ENCODE measurements around the gene SLC43A3. TPM values are rescaled to one million over a fixed set of nuclear protein-coding genes. Genes with fewer than 3 reads are reported as not detected.

The SLC43A3 gene
- total RNA-seq, 1 donor from 2014 or later = 117 TPM

GRCh38 chr11:57458410-57459163 is 31.7 kb upstream of the SLC43A3 start:
- TF ChIP-seq, protein P1, sequence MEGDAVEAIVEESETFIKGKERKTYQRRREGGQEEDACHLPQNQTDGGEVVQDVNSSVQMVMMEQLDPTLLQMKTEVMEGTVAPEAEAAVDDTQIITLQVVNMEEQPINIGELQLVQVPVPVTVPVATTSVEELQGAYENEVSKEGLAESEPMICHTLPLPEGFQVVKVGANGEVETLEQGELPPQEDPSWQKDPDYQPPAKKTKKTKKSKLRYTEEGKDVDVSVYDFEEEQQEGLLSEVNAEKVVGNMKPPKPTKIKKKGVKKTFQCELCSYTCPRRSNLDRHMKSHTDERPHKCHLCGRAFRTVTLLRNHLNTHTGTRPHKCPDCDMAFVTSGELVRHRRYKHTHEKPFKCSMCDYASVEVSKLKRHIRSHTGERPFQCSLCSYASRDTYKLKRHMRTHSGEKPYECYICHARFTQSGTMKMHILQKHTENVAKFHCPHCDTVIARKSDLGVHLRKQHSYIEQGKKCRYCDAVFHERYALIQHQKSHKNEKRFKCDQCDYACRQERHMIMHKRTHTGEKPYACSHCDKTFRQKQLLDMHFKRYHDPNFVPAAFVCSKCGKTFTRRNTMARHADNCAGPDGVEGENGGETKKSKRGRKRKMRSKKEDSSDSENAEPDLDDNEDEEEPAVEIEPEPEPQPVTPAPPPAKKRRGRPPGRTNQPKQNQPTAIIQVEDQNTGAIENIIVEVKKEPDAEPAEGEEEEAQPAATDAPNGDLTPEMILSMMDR (IDR thresholded peaks at IDR 0.05) = peak; percentile 77

DNA sequence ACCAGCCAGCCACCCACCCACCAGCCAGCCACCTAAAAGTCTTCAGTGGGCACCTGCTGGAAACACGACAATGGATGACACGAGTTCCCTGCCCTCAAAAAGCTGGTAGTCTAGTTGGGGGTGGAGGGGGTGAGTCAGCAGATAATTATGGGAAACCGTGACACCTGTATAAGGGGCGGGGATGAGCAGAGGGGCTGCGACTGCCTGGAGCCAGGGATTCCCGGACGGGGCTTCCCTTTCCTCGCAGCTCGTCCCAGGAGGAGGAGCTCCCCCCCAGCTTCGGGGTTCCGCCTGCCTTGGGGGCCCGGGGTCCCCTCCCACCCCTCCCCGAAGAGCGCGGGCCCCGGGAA is 31.1 kb upstream of the SLC43A3 start:
- no peaks in the 10 kb centered on the region for H3K36me3 ChIP-seq
- H3K9me3 ChIP-seq = no peaks in the 10 kb centered on the region
- no peak for DNase-seq
- intact Hi-C loops (cut with DNase I) = no loop called here
- H3K27me3 ChIP-seq = peaks cover 25% of the 10 kb centered on the region
- no peak overlapping the region for H3K27ac ChIP-seq
- TF ChIP-seq, protein P1 (IDR thresholded peaks at IDR 0.05) = no peak
- no peak for ATAC-seq
- H3K4me1 ChIP-seq = peaks cover 34% of the 10 kb centered on the region
- peak overlapping the region; percentile 48 for H3K4me3 ChIP-seq

More at GRCh38 chr11:57458410-57459163, 31.7 kb upstream of the SLC43A3 start:
- peak; percentile 53 for ATAC-seq
- no peaks in the 10 kb centered on the region for H3K36me3 ChIP-seq
- DNase-seq = peak; percentile 82
- H3K9me3 ChIP-seq = no peaks in the 10 kb centered on the region
- peaks cover 25% of the 10 kb centered on the region for H3K27me3 ChIP-seq
- H3K27ac ChIP-seq = no peak overlapping the region
- peaks cover 34% of the 10 kb centered on the region for H3K4me1 ChIP-seq
- intact Hi-C loops (cut with DNase I) = no loop called here
- peak overlapping the region; percentile 48 for H3K4me3 ChIP-seq

DNA sequence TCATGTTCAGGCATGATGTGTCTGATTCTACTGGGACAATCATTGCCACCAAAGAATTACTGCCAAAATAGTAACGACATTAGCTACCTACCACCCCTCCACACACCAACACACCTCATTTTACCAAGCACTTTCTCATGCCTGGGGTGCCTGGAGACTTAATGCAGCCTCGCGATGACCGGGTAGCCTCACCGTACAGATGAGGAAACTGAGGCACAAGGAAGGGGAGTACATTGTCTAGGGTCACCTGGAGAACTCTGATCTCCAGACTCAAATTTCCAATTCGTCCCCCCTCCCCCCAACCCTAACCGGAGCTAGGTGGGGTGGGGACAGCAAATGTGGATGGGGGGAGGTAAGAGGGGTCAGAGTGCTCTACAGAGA is 30.7 kb upstream of the SLC43A3 start:
- no peaks in the 10 kb centered on the region for H3K9me3 ChIP-seq
- H3K36me3 ChIP-seq = no peaks in the 10 kb centered on the region
- no peak overlapping the region for H3K27ac ChIP-seq
- TF ChIP-seq, protein P1 (IDR thresholded peaks at IDR 0.05) = no peak
- no peak for DNase-seq
- H3K27me3 ChIP-seq = peaks cover 25% of the 10 kb centered on the region
- no peak overlapping the region for H3K4me3 ChIP-seq
- ATAC-seq = no peak
- intact Hi-C loops (cut with DNase I) = no loop called here
- peaks cover 34% of the 10 kb centered on the region for H3K4me1 ChIP-seq

GRCh38 chr11:57456960-57457642 is 30.2 kb upstream of the SLC43A3 start:
- DNase-seq (peak; percentile 92), ATAC-seq (peak; percentile 91)
- TF ChIP-seq, protein P1 (IDR thresholded peaks at IDR 0.05) = peak; percentile 100
- Histone ChIP-seq H3K4me1 (peaks cover 34% of the 10 kb centered on the region), H3K27ac (no peak overlapping the region), H3K36me3 (no peaks in the 10 kb centered on the region), H3K9me3 (no peaks in the 10 kb centered on the region), H3K4me3 (no peak overlapping the region), H3K27me3 (peaks cover 25% of the 10 kb centered on the region)
- intact Hi-C loops (cut with DNase I) = no loop called here

DNA sequence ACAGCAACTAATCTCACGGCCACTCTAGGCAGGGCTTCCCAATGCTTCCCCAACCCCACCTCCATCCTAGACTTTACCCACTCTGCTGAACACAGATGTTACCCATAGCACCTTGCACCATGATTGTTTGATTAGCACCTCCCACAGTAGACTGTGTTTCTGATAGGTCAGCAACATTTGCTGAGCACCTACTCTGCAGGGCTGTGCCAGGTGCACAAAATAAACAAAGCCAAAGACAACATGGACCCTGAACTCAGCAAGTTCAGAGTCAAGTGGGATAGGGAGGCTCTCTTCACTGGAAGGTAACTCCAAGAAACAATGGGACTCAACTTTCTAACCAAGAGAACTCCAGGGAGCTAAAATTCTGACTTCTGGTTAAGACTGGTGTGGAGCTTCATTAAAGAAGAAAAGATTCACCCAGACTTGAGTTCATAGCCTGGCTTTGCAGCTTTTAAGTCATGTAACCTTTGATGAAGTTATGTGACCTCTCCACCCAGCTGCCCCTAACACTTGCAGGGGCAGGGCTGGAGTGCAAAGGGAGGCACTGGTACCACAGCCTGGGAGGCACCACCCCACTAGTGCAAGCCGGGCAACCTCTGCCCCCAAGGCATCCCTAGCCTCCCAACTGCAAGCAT is 26.7 kb upstream of the SLC43A3 start:
- H3K4me3 ChIP-seq = no peak overlapping the region
- ATAC-seq = no peak
- H3K27ac ChIP-seq = no peak overlapping the region
- intact Hi-C loops (cut with DNase I) = no loop called here
- peaks cover 9% of the 10 kb centered on the region for H3K27me3 ChIP-seq
- DNase-seq = no peak
- H3K9me3 ChIP-seq = no peaks in the 10 kb centered on the region
- TF ChIP-seq, protein P1 (IDR thresholded peaks at IDR 0.05) = no peak
- H3K4me1 ChIP-seq = peaks cover 12% of the 10 kb centered on the region
- H3K36me3 ChIP-seq = no peaks in the 10 kb centered on the region
